Measurements from ENCODE around the gene C22orf31. TPM values are rescaled to one million over a fixed set of nuclear protein-coding genes. Genes with fewer than 3 reads are reported as not detected.

The C22orf31 gene
- not detected for total RNA-seq (2013)
- polyA plus RNA-seq = not detected
- not detected in 2 replicates for polyA minus RNA-seq
- total RNA-seq = 0 to 0.46 (median 0) reads per million in 11 experiments

GRCh38 chr22:29061773-29062172, at the start of gene C22orf31:
TSS of gene C22orf31 (minus strand) at chr22:29061831. CDS start at chr22:29061792, 39 bp downstream.
- Histone ChIP-seq H3K79me2 (ENCODE audit: insufficient read depth, low read length) (no peaks in the 10 kb centered on the region), H3K9me3 (replicated peaks in 1 of 2; ENCODE audit: control insufficient read depth in 1 of 2, insufficient read depth in 1 of 2, low read length in 2 of 2) (no peaks in the 10 kb centered on the region), H3K4me2 (replicated peaks; ENCODE audit: extremely low read depth, low read length, poor library complexity, severe bottlenecking) (no peak within 1 kb of the TSS), H3K4me1 (ENCODE audit: control insufficient read depth in 1 of 2, insufficient read depth in 2 of 2, low read length in 2 of 2) (no peaks in the 10 kb centered on the region), H3K36me3 (replicated peaks in 1 of 2; ENCODE audit: control insufficient read depth in 1 of 2, insufficient read depth in 2 of 2, low read length in 2 of 2) (no peaks in the 10 kb centered on the region), H3K9ac (ENCODE audit: insufficient read depth, low read length, poor library complexity, severe bottlenecking) (no peak within 1 kb of the TSS), H3K27me3 (ENCODE audit: control insufficient read depth in 2 of 2, insufficient read depth in 2 of 2, low read length in 2 of 2) (peaks cover 3 to 33% of the 10 kb centered on the region in 2 donors), H3K27ac (ENCODE audit: low read depth in 1 of 2, low read length in 2 of 2) (no peak within 1 kb of the TSS), H4K20me1 (ENCODE audit: insufficient read depth, low read length) (no peaks in the 10 kb centered on the region), H3K4me3 (replicated peaks in 1 of 3; ENCODE audit: low read depth in 2 of 3, low read length in 3 of 3) (no peak within 1 kb of the TSS), H2AFZ (ENCODE audit: insufficient read depth, low read depth, low read length, poor library complexity, severe bottlenecking) (no peak within 1 kb of the TSS)
- H3K27ac Mint-ChIP-seq = peak within 1 kb of the TSS in 1 of 7 donors; percentile 21
- intact Hi-C loops (cut with micrococcal nuclease) = no loop called here
- no CpG with 5 or more reads among the region's 2 CpGs for WGBS (ENCODE audit: insufficient coverage)
- no peaks in the 10 kb centered on the region for H3K36me3 Mint-ChIP-seq
- peaks cover 36 to 59% (median 53%) of the 10 kb centered on the region in 3 donors for H3K27me3 Mint-ChIP-seq (ENCODE audit: low read depth in 3 of 3)
- H3K4me3 Mint-ChIP-seq = peak within 1 kb of the TSS in 1 of 2 donors; percentile 57
- peaks cover 0 to 3% (median 0%) of the 10 kb centered on the region in 7 donors for H3K9me3 Mint-ChIP-seq
- H3K4me1 Mint-ChIP-seq = peaks cover 10% of the 10 kb centered on the region
- TF ChIP-seq CTCF (IDR thresholded peaks at IDR 0.05) = no peak
- no peak for DNase-seq

GRCh38 chr22:29110946-29111345, 49.3 kb upstream of the C22orf31 start:
- Histone ChIP-seq H3K27me3 (ENCODE audit: control insufficient read depth in 2 of 2, insufficient read depth in 2 of 2, low read length in 2 of 2) (no peaks in the 10 kb centered on the region), H2AFZ (ENCODE audit: insufficient read depth, low read depth, low read length, poor library complexity, severe bottlenecking) (no peak overlapping the region), H3K4me2 (replicated peaks; ENCODE audit: extremely low read depth, low read length, poor library complexity, severe bottlenecking) (no peak overlapping the region), H3K9me3 (replicated peaks in 1 of 2; ENCODE audit: control insufficient read depth in 1 of 2, insufficient read depth in 1 of 2, low read length in 2 of 2) (no peaks in the 10 kb centered on the region), H3K4me3 (replicated peaks in 1 of 3; ENCODE audit: low read depth in 2 of 3, low read length in 3 of 3) (no peak overlapping the region), H3K9ac (ENCODE audit: insufficient read depth, low read length, poor library complexity, severe bottlenecking) (no peak overlapping the region), H4K20me1 (ENCODE audit: insufficient read depth, low read length) (no peaks in the 10 kb centered on the region), H3K36me3 (replicated peaks in 1 of 2; ENCODE audit: control insufficient read depth in 1 of 2, insufficient read depth in 2 of 2, low read length in 2 of 2) (no peaks in the 10 kb centered on the region), H3K4me1 (ENCODE audit: control insufficient read depth in 1 of 2, insufficient read depth in 2 of 2, low read length in 2 of 2) (no peaks in the 10 kb centered on the region), H3K79me2 (ENCODE audit: insufficient read depth, low read length) (no peaks in the 10 kb centered on the region), H3K27ac (ENCODE audit: low read depth in 1 of 2, low read length in 2 of 2) (no peak overlapping the region)
- Mint-ChIP-seq H3K36me3 (no peaks in the 10 kb centered on the region), H3K27me3 (ENCODE audit: low read depth in 3 of 3) (peaks cover 2 to 6% (median 3%) of the 10 kb centered on the region in 3 donors), H3K9me3 (peaks cover 0 to 1% (median 0%) of the 10 kb centered on the region in 7 donors), H3K27ac (peak overlapping the region in 1 of 7 donors; percentile 59), H3K4me3 (no peak overlapping the region), H3K4me1 (no peaks in the 10 kb centered on the region)
- no CpG with 5 or more reads among the region's 3 CpGs for WGBS (ENCODE audit: insufficient coverage)
- DNase-seq = no peak
- intact Hi-C loops (cut with micrococcal nuclease) = no loop called here
- TF ChIP-seq CTCF (IDR thresholded peaks at IDR 0.05) = no peak

Data from CD14-positive monocyte (primary cell).